Testis (tissue), 2 donors: ENCODE measurements around the gene SIRT6.

ENCODE experiments used
- CTCF ChIP-seq, 3 experiments: fragments of 450-650 bp in 2 of 3; fragments of 200-600 bp in 1 of 3; sonication (generic) in 1 of 3; IDR thresholded peaks; one replicate each; pipeline ENCODE4 v1.5.1; 2016 to 2019; ENCODE audit warnings: antibody characterized with exemption in 3 of 3, mild to moderate bottlenecking in 2 of 3, moderate library complexity in 1 of 3
- POLR2A ChIP-seq: fragments of 450-650 bp; IDR thresholded peaks from one replicate; pipeline ENCODE4 v1.6.1; 2017; ENCODE audit warnings: antibody characterized with exemption, mild to moderate bottlenecking, moderate library complexity

- TF ChIP-seq CTCF (IDR thresholded peaks at IDR 0.05) (no peak), POLR2A (no peak)
Measured at GRCh38 chr19:4201798-4202197, 19.4 kb upstream of the SIRT6 start.
